ENCODE data around the gene TMEM88.

Gene TMEM88

DNA sequence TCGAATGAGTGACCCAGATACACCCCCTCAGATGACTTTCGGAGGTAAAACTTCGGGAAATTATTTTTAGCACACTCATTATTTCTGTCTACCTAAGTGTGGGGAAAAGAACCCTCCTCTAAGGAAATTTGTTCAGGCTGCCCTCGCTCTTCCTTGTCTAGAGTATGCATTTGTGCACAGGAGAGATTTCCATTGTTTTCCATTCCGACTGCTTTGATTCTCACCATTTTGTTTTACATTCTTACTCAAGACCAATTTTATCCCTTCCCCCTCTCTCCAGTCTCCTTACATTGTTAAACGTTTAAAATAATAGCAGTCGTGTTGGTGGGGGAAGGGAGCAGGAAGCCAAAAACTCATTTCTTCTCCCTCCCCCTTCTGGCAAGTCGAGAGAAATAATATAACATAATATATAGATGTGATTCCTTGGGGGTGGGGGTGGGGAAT is 32.2 kb downstream of the TMEM88 start:
- DNase-seq, result no peak

DNA sequence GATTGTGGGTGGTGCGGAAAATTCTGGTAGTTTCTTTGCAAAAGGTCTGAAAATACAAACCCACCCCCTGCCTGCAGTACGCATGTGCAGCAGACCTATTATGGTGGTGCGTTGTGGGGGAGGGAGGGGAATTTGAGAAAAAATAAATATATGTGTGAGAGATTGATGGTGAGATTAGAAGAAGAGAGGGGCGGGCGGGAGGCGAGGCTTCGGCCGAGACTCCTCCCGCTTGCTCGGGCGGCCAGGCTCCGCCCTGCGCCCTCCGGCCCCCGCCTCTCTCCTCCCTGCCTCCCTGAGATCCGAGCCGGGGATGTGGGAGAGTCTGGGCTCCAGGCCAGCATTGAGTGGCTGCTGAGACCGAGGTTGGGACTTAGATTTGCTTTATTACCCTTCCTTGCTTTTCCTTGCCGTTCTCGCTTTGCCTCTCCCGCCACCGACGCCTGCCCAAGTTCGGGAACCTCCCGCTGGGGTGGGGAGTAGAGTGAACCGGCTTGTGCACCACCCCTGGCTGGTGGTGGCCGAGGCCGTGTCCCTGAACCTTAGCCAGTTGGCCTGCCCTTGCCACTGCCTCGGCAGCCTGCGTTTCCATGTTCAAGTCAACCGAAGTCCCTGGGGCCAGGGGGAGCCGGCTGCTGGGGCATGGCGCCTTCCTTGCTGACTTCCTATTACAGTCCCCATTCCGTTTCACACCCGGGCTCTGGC is 32.8 kb downstream of the TMEM88 start:
- peak; percentile 98 for DNase-seq

DNA sequence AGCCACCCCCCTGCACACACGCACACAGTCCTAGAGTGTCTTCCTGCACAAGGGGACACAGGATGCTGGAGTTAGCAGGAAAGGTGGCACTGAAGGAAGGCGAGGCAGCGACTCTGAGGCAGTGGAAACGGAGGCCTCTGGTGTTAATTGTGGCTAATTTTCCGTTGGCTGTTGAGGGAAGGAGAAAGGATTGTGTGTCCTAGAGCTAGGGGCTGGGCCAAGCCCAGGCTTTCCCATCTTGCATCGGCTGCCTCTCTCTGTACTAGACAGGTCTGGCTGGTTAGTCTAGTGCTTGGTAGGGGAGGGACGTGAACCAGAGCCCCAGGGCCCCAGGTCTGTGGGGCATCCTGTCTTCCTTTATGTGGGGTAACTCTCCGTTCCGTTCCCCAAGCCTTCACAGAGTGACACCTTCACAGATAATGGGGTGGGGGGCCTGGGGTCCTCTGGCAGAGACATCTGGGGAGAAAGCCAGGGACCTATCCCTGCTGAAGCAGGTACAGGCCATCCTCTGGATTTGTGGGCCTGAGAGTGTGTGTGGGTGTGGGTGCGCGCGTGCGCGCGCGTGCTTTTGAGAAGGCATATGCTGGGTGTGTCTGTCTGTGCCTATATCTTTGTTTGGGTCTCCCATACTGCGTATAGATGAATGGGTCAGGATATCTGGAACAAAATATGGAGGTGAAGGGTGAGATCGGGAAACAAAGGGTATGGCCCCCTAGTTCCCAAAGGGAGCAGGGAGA is 33.5 kb downstream of the TMEM88 start, which contains the start of gene CHD3:
TSS of gene CHD3 (plus strand) at position 606 of the 737 bp plus-strand sequence. CDS start 212 bp downstream, outside the sequence.
- DNase-seq, result peak; percentile 53

DNA sequence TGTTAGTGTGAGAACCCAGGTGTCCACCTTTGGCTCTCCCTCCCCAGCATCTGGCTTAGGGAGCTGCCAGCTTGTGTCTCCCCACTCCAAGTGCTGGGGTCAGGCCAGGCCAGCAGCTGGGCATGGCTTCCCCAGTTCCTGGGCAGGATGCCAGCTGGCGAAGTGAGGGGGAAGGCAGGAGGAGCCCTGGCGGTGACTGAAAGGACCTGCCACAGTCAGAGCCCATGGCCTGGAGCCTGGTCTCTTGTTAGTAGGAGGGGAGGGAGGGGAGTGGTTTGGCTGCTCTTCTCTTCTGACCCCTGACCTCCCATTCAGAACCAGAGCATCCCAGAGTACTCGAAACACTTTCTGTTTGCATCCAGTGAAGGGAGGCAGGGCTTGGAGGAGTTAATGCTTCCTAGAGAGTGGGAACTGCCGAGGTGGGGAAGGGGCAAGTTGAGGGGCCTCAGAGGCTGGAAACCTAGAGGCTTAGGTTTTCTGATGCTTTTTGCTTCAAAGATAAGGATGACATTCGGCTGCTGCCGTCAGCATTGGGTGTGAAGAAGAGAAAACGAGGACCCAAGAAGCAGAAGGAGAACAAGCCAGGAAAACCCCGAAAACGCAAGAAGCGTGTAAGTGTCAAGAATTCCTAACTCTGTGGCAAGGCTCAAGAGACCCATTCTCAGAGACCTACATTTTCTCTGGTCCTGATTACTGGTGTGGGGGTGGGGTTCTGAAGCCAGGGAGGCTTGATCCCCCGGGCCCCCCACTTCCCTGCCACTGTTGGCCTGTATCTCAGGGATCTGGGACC is 34.5 kb downstream of the TMEM88 start:
- peak; percentile 96 for DNase-seq

DNA sequence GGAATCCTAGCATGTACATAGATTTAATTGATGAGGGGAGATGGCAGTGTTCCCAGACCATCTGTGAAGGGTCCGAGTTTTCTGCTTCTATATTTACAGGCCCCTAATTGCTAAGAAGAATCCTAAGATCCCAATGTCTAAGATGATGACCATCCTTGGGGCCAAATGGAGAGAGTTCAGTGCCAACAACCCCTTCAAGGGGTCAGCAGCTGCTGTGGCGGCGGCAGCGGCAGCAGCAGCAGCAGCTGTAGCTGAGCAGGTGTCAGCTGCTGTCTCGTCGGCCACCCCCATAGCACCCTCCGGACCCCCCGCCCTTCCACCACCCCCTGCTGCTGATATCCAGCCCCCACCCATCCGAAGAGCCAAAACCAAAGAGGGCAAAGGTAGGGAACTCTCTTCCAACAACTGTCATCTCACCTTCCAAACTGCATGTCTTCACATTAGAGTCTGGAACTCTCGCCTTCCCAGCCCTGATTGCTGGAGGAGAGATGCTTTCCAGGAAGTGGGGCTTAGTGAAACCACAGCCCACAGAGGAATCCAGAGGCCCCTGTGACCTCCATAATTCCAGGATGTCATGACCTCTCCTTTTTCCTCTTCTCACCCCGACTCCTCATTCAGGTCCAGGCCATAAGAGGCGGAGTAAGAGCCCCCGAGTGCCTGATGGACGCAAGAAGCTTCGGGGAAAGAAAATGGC is 38.5 kb downstream of the TMEM88 start:
- no peak for DNase-seq

DNA sequence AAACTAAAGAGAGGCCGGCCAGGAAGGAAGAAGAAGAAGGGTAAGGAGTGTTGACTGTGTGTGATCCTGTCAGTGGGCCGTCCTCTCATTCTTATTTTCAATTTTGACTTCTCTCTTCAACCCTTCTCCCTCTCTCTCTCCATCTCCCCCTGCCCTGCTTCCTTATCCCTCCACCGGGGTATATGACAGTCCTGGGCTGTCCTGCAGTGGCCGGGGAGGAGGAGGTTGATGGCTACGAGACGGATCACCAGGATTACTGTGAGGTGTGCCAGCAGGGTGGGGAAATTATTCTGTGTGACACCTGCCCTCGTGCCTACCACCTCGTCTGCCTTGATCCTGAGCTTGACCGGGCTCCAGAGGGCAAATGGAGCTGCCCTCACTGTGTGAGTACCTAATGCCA is 39.4 kb downstream of the TMEM88 start:
- DNase-seq, result no peak

DNA sequence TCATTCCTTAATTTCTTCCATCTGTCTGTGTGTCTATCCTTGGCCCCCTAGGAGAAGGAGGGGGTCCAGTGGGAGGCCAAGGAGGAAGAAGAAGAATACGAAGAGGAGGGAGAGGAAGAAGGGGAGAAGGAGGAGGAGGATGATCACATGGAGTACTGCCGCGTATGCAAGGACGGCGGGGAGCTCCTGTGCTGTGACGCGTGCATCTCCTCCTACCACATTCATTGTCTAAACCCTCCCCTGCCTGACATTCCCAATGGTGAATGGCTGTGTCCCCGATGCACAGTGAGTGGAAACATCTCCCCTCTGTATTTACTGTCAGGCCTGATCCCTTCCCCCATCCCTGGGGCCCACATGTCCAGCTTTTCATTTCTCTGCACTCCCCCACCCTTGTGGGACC is 40.0 kb downstream of the TMEM88 start:
- no peak for DNase-seq

DNA sequence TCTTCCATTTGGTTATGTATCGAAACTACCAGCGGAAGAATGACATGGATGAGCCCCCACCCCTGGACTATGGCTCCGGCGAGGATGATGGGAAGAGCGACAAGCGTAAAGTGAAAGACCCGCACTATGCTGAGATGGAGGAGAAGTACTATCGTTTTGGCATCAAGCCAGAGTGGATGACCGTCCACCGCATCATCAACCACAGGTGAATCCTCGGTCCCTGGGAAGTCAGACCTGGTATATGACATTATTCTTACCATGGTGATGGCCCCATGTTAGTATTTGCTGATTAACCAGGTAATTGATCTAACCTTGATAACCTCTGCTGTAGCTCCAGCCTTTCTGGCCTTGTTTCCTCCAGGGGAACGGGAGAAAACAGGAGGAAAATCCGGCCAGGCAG is 42.2 kb downstream of the TMEM88 start:
- DNase-seq, result no peak

DNA sequence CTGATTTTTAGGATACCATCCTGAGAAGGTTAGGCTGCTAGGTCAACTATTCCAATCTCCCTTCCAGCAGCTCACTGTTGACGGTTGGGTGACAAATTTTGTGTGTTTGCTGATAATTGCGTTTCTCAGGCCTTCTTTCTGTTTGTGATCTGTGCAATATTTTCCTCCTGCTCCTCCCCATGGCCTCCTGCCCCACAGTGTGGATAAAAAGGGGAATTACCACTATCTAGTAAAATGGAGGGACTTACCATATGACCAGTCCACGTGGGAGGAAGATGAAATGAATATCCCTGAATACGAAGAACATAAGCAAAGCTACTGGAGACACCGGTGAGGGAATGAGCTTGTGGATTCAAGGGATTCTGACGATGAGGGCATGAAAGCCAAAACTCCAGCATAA is 42.9 kb downstream of the TMEM88 start:
- no peak for DNase-seq

DNA sequence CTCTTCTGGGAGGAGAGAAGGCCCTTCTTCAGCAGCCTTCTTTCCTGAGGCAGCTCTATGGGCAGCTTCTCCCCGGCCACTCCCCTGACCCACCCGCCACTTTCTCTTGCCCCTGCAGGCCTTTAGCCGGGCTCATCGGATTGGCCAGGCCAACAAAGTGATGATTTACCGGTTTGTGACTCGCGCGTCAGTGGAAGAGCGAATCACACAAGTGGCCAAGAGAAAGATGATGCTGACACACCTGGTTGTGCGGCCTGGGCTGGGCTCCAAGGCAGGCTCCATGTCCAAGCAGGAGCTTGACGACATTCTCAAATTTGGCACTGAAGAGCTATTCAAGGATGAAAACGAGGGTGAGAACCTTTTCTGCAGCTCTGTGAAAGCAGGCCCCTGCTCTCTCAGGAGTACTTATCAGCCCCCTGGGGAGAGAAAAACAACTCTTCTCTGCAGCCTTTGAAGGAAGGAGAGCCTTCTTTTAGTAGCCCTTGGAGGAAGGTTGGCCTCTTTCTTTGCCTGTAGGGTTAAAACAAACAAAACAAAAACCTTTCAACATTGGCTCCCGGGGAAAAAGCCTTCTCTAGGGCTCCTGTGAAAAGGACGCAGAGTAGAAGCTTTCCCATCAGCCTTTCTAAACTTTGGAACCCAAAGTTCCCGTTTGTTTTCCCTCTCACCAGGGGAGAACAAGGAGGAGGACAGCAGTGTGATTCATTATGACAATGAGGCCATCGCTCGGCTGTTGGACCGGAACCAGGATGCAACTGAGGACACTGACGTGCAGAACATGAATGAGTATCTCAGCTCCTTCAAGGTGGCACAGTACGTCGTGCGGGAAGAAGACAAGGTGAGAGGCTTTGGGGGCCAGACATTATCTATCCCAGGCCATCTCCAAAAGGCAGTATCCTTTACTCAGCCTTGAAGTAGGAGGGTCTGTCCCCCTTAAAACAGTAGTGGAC is 48.6 kb downstream of the TMEM88 start:
- DNase-seq, result no peak
